Immature natural killer cell (primary cell): Measurements from ENCODE around the gene MAP1LC3B2. TPM values are rescaled to one million over a fixed set of nuclear protein-coding genes. Genes with fewer than 3 reads are reported as not detected.

Source experiments
- DNase-seq, 3 donors: peaks; one replicate each; pipeline ENCODE4 v3.0.0; 2022; ENCODE audit warnings: mixed read lengths in 1 of 3
- H3K27ac Mint-ChIP-seq, 6 donors: one replicate each; pipeline ENCODE4 v1.8.0; 2020; ENCODE audit warnings: mixed read lengths in 6 of 6, mild to moderate bottlenecking in 5 of 6, inconsistent platforms in 4 of 6, moderate library complexity in 3 of 6
- H3K27me3 Mint-ChIP-seq, 3 donors: one replicate each; pipeline ENCODE4 v1.8.0; 2020 to 2021; ENCODE audit warnings: low read depth in 3 of 3, mild to moderate bottlenecking in 3 of 3, mixed read lengths in 3 of 3, moderate library complexity in 3 of 3, inconsistent platforms in 1 of 3
- H3K36me3 Mint-ChIP-seq, 3 donors: one replicate each; pipeline ENCODE4 v1.8.0; 2020; ENCODE audit warnings: mixed read lengths in 3 of 3, inconsistent platforms in 2 of 3, mild to moderate bottlenecking in 2 of 3
- H3K4me1 Mint-ChIP-seq, 2 donors: one replicate each; pipeline ENCODE4 v1.8.0; 2020; ENCODE audit warnings: inconsistent platforms in 2 of 2, mild to moderate bottlenecking in 2 of 2, mixed read lengths in 2 of 2, moderate library complexity in 1 of 2
- H3K4me3 Mint-ChIP-seq, 5 donors: one replicate each; pipeline ENCODE4 v1.8.0; 2020; ENCODE audit warnings: mild to moderate bottlenecking in 5 of 5, mixed read lengths in 5 of 5, inconsistent platforms in 3 of 5, moderate library complexity in 3 of 5
- H3K9me3 Mint-ChIP-seq, 6 donors: one replicate each; pipeline ENCODE4 v1.8.0; 2020; ENCODE audit warnings: mild to moderate bottlenecking in 6 of 6, mixed read lengths in 6 of 6, inconsistent platforms in 4 of 6, moderate library complexity in 3 of 6
- polyA plus RNA-seq, 3 donors: library from polyadenylated mRNA; unstranded; fragments of 300-500 nt; fragmentation: Illumina TruSeq; gene quantifications; one replicate each; pipeline ENCODE4 v1.2.3, GENCODE V29; 2021

Gene MAP1LC3B2
- polyA plus RNA-seq, 3 donors from 2014 or later: 2.4 to 11.3 (median 9.8) TPM

DNA sequence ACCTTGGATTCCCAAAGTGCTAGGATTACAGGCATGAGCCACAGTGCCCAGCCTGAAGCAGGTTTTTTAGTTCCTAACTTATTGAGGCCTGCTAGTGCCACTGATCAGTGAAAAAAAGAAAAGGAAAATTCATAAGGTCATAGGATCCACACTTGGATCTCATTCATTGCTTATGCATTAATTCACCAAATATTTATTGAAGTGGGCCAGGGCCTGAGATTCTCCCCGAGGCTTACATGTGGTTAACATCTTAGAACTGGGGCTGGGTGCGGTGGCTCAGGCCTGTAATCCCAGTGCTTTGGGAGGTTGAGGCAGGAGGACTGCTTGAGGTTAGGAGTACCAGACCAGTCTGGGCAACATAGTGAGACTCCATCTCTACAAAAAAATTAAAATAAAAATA, 29.5 kb upstream of the MAP1LC3B2 start:
- Mint-ChIP-seq H3K4me3 (no peak overlapping the region), H3K4me1 (peaks cover 25 to 31% of the 10 kb centered on the region in 2 donors), H3K27me3 (peaks cover 7 to 14% (median 8%) of the 10 kb centered on the region in 3 donors), H3K27ac (no peak overlapping the region), H3K9me3 (no peaks in the 10 kb centered on the region), H3K36me3 (no peaks in the 10 kb centered on the region)
- no peak for DNase-seq

DNA sequence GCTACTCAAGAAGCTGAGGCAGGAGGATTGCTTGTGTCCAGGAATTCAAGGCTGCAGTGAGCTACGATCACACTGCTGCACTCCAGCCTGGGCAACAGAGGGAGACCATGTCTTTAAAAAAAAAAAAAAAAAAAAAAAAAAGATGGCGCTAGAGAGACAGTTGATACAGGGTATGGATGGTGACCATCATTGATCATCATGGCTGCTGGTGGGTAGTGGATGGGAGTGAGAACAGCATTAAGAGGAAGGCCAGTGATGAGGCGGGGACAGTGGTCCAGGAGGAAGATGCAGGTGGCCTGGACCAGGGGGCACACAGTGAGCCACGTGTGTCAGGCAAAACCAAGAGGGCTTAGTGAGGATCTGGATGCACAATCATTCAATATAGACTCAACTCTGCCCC, 26.8 kb upstream of the MAP1LC3B2 start:
- Mint-ChIP-seq H3K4me3 (peak overlapping the region; percentile 75 to 89 (median 82)), H3K4me1 (peaks cover 26 to 32% of the 10 kb centered on the region in 2 donors), H3K27me3 (peaks cover 7 to 14% (median 8%) of the 10 kb centered on the region in 3 donors), H3K9me3 (no peaks in the 10 kb centered on the region), H3K36me3 (no peaks in the 10 kb centered on the region), H3K27ac (no peak overlapping the region)
- no peak for DNase-seq

DNA sequence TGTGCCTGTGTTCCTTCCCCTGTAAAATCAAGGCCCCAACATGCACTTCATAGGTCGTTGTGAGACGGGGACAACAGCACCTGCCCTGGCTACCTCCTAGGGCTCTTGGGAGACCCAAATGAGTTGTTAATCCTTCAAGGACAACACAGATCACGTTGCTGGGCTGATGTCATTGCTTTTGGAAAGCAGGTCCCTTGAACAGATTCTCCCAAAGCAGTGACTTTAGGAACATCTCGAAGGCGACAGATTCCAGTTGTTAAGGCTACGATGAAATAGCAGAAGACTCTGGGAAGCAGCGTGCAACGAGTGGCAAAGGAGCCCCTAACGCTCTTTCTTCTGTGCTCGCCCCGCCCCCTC, 26.2 kb upstream of the MAP1LC3B2 start:
- Mint-ChIP-seq H3K27ac (no peak overlapping the region), H3K9me3 (no peaks in the 10 kb centered on the region), H3K4me3 (peak overlapping the region; percentile 75 to 89 (median 82)), H3K36me3 (no peaks in the 10 kb centered on the region), H3K27me3 (peaks cover 7 to 12% (median 8%) of the 10 kb centered on the region in 3 donors), H3K4me1 (peaks cover 26 to 32% of the 10 kb centered on the region in 2 donors)
- no peak for DNase-seq

DNA sequence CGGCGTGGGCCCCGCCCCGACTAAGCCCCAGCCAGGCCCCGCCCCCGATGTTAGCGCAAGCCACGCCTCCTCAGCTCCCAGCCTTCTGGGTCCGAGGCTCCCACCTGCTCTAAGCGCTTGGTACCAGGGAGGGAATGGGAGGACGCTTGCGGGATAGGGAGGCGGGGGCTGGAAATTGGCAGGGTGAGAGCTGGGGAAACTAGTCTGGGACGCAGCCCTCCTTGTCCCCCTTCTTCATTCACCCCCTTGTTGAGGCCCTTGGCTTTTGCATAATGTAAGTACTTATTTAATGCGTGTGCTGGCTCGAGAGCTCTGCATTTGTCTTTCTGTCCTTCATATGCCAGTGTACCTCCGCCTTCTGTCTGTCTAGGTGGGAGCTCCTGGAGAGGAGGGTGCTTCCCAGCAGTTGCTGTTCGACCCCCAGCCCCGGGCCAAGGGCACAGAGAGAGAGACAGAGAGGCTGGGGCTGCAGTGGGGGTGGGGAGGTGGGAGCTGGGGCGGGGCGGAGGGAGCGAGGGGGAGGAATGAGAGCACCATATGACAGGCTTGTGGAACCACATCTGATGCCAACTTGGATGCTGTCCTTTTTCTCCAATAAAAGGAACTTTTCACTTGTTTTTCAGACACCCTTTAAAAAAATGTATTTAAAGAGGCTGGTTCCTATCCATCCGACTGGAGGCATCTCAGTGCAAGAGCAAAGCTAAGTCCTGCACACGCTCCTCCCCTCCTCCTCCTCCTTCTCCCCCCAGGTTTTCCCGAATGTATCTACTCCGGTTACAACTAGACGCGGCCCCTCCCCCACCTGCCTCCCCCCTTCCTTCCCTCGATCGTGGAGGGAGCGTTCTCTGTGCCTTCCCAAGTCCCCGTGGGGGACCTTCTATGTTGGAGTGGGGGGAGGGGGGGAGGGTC, 25.6 kb upstream of the MAP1LC3B2 start:
- Mint-ChIP-seq H3K4me3 (peak overlapping the region; percentile 75 to 89 (median 82)), H3K4me1 (peaks cover 26 to 32% of the 10 kb centered on the region in 2 donors), H3K27me3 (peaks cover 7 to 12% (median 8%) of the 10 kb centered on the region in 3 donors), H3K9me3 (no peaks in the 10 kb centered on the region), H3K36me3 (no peaks in the 10 kb centered on the region), H3K27ac (peak overlapping the region in 2 of 6 donors; percentile 30 to 67)
- peak; percentile 45 to 60 (median 56) for DNase-seq

DNA sequence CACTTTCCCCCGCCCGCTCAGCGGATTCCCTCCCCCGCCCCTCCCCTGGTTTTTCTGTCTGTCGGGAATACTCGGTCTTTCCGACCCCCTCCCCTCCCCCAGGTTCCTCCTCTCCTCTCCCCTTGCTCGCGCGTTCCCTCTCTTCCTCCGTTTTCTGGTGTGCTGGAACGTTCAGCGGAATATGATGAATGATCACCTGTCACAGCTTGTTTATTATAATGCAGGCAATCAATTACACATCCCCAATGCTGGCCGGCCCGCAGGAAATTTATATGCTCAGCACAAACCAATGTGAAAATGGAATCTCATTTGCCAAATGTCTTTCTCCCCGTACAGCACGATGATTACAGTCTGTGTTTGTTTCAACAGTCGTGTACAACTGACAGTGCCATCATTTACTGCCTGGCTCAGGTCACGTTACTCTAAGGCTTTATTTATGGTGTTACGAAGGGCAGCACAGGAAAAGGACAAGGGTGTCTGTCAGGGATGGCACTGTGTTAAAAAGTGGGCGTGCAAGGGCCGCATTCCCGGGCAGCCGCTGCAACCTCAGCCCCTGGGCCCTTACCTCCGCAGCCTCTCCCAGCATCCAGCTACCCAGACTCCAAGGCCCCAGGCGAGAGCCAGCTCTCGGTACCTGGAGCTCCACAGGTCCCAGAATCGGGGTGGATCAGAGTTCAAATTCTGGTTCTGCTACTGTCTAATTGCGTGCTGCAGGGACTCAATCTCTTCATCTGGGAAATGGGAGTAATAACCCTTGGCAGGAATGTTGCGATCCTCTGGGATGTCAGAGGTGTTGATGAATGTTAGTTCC, 24.7 kb upstream of the MAP1LC3B2 start:
- Mint-ChIP-seq H3K27ac (peak overlapping the region in 1 of 6 donors; percentile 31), H3K4me3 (peak overlapping the region; percentile 75 to 89 (median 82)), H3K36me3 (no peaks in the 10 kb centered on the region), H3K27me3 (peaks cover 5 to 12% (median 9%) of the 10 kb centered on the region in 3 donors), H3K9me3 (no peaks in the 10 kb centered on the region), H3K4me1 (peaks cover 26 to 32% of the 10 kb centered on the region in 2 donors)
- DNase-seq: no peak

DNA sequence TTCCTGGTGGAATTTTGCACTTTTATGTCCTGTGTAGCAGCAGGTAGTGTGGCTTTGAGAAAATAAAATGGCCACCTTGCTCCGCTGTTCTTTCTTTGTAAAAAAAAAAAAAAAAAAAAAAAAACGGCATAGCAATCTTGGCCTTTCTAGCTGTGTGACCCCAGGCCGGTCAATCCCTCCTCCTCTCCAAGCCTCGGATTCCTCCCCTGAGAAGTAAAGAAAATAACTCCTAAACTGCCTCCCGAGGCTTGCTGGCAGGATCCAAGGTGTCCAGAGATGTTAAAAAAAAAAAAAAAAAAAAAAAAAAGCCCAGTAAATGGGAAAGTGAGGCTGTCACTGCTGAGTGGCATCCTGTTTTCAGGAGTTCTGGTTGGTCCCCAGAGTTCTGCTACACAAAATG, 23.9 kb upstream of the MAP1LC3B2 start:
- Mint-ChIP-seq H3K4me3 (peak overlapping the region in 2 of 5 donors; percentile 75 to 81), H3K9me3 (no peaks in the 10 kb centered on the region), H3K27ac (no peak overlapping the region), H3K36me3 (no peaks in the 10 kb centered on the region), H3K27me3 (peaks cover 3 to 13% (median 9%) of the 10 kb centered on the region in 3 donors), H3K4me1 (peaks cover 26 to 32% of the 10 kb centered on the region in 2 donors)
- no peak for DNase-seq

DNA sequence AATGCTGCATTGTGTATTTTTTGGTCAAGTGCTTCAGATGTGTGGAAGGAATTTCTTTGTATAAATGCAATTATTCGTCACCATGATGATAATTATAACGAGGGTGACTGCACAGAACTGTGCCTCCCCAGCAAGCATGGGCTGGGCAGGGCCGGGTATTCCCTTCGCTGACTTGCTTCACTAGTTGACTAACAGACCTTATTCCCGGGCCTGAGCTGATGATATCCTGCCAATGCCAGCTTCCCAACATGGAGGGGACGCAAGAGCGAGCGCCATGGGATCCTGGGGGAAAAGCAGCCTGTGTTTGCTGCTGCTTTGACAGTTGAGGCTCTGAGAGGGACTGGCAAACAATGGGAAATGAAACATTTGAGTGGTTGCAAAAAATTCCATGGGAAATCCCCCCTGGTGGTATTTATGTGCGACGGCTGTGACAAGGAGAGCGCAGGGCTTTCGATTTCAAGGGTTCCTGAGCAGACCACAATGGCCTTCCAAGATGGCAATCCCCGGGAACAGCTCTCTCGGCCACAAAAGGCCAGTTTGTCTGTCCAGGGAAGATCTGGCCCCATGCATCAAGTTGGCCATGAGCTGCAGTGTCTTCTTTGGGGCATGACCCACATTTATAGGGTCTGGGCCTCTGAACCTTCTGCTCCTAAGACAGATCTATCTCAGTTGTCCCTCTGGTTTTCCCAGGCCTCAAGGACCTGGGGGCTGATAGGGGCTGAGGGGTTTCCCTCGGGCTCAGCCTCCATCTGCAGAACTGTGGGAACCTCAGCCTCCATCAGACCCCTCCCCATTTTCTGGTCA, 21.9 kb upstream of the MAP1LC3B2 start:
- Mint-ChIP-seq H3K4me1 (peaks cover 22 to 25% of the 10 kb centered on the region in 2 donors), H3K4me3 (no peak overlapping the region), H3K27ac (no peak overlapping the region), H3K9me3 (no peaks in the 10 kb centered on the region), H3K36me3 (no peaks in the 10 kb centered on the region), H3K27me3 (peaks cover 0 to 8% (median 5%) of the 10 kb centered on the region in 3 donors)
- no peak for DNase-seq

DNA sequence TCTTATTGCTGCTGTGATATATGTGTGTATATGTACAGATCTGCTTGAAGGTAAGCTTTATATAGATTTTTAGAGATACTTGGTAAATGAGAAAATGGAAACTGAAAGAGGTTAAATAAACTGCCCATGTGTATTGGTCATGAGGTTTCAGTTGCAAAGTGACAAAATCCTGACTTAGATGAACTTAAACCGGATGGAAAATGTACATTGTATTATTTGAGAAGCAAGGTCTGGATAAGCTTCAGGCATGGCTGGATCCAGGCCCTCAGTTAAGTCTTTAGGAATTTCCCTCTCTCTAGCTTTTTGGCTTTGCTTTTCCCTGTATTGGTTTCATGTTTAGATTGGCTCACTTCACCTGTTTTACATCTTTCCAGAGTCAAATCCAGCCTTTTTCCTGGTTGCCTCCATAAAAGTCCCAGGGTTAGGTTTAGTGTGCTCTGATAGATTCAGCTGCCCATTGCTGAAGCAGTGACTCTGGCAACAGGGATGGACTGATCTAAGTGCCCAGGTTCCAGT, 21.0 kb upstream of the MAP1LC3B2 start:
- Mint-ChIP-seq H3K27me3 (peaks cover 0 to 4% (median 3%) of the 10 kb centered on the region in 3 donors), H3K4me3 (no peak overlapping the region), H3K9me3 (no peaks in the 10 kb centered on the region), H3K36me3 (no peaks in the 10 kb centered on the region), H3K4me1 (peaks cover 14 to 17% of the 10 kb centered on the region in 2 donors), H3K27ac (no peak overlapping the region)
- DNase-seq: no peak

DNA sequence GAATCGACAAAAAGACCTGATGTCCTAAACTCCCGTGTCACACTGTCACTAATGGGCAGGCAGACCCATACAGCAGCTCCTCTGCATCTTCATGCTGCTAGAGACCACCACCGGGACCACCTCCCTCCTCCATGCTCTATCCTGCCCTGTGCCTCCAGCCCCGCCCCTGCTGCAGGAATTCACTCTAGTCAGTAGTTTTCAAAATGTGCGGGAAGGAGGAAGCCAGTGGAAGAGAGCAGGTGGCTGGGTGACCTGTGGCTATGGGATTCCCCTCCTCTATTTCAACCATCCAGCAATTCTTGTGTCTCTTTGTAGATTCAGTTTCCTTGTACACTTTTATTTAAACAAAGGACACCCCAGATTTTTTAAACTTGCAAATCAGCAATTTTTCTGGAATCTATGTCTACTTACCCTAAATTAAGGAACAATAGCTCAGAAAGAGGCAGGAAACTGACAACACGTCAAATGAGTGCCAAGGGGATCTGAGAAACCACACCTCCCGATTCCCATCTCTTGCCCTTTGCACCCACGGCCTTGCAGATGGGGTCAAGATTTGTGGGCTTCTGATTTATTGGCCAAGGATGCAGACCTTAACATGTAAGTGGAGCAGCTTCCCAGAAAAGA, 20.4 kb upstream of the MAP1LC3B2 start:
- Mint-ChIP-seq H3K27ac (no peak overlapping the region), H3K27me3 (peaks cover 0 to 3% (median 3%) of the 10 kb centered on the region in 3 donors), H3K4me3 (no peak overlapping the region), H3K4me1 (peaks cover 8 to 10% of the 10 kb centered on the region in 2 donors), H3K9me3 (no peaks in the 10 kb centered on the region), H3K36me3 (no peaks in the 10 kb centered on the region)
- no peak for DNase-seq

DNA sequence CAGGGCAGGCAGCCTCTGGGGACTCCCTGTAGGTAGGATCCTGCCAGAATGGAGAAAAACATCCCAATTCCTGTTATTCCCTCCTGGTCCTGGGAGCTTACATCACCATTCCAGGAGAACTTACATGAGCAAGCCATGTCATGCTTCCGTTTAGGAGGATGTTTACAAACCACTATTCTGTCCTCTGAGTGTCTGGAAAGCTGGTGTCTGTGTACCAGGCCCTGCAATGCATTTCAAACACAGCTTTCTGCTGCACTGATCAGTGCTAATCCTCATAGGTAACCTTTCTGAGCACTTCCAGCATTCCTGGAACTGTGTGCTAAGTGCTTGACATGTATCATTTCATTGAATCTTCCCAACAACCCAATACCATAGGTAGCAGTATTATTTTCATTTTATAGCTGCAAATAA, 19.8 kb upstream of the MAP1LC3B2 start:
- H3K27me3 Mint-ChIP-seq: peaks cover 0 to 3% (median 3%) of the 10 kb centered on the region in 3 donors
- no peaks in the 10 kb centered on the region for H3K9me3 Mint-ChIP-seq
- no peak for DNase-seq
- peaks cover 4% of the 10 kb centered on the region in 2 donors for H3K4me1 Mint-ChIP-seq
- no peak overlapping the region for H3K4me3 Mint-ChIP-seq
- no peaks in the 10 kb centered on the region for H3K36me3 Mint-ChIP-seq
- H3K27ac Mint-ChIP-seq: no peak overlapping the region

DNA sequence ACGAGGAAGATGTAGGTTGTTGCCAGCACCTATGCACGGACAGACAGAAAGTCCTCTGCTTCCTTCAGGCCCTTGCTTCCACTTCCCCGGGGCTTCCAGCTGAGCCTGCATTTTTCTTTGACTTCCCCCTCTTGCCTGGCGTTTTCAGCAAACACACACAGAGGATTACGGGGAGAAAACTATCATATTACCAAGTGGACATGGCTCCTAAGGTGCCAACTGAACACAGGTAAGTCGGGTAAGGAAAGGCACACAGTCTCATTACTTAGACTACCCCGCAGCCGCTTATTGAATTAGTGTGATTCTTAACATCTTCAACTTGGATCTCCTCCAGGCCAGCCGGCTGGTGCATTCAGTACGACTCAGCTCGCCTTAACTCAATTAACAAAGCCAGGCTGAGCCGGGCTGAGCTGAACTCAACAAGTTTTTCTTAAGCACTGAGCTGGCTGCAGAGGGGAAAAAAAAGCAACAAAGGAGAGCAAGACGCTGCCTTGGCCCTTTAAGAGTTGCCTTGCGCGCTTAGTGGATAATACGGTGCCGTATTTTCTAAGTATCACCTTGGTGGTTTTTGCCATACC, 19.2 kb upstream of the MAP1LC3B2 start:
- H3K27ac Mint-ChIP-seq: no peak overlapping the region
- H3K9me3 Mint-ChIP-seq: no peaks in the 10 kb centered on the region
- H3K4me3 Mint-ChIP-seq: no peak overlapping the region
- no peak for DNase-seq
- H3K36me3 Mint-ChIP-seq: no peaks in the 10 kb centered on the region
- no peaks in the 10 kb centered on the region for H3K4me1 Mint-ChIP-seq
- H3K27me3 Mint-ChIP-seq: peaks cover 0 to 3% (median 3%) of the 10 kb centered on the region in 3 donors

DNA sequence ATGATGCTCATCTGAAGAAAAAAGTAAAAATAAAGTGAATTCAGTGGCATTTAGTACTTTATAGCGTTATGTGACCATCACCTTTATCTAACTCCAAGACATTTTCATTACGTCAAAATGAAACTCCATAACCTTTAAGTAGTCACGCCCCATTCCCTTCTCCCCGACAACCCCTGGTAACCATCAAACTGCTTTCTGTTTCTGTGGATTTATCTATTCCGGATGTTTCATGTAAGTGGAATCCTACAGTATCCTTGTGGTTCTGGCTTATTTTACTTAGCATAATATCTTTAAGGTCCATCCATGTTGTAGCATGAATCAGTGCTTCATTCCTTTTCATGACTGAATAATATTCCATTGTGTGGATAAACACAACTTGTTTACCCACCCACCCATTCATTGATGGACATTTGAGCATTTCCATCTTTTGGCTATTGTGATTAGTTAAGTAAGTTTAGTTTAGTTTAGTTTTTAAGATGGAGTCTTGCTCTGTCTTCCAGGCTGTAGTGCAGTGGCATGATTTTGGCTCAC, 18.5 kb upstream of the MAP1LC3B2 start:
- peaks cover 0 to 3% (median 3%) of the 10 kb centered on the region in 3 donors for H3K27me3 Mint-ChIP-seq
- H3K4me3 Mint-ChIP-seq: no peak overlapping the region

More for the DNA sequence above, 18.5 kb upstream of the MAP1LC3B2 start:
- Mint-ChIP-seq H3K27ac (no peak overlapping the region), H3K4me1 (no peaks in the 10 kb centered on the region), H3K9me3 (no peaks in the 10 kb centered on the region), H3K36me3 (no peaks in the 10 kb centered on the region)
- DNase-seq: no peak
